H1 (cell line): ENCODE data around the gene SCGB2B2. TPM values are rescaled to one million over a fixed set of nuclear protein-coding genes. Genes with fewer than 3 reads are reported as not detected.

Experiments used
- CTCF ChIA-PET: fragments of 300-600 bp; sonication (Branson Sonifier 250); formaldehyde crosslinking; loops from one replicate; lab custom pipeline; 2021; ENCODE audit not compliant: partially characterized antibody; lab: Charles Lee
- POLR2A ChIA-PET: fragments of 300-600 bp; sonication (Branson Sonifier 250); formaldehyde crosslinking; loops from one replicate; lab custom pipeline; 2021; ENCODE audit warnings: inconsistent platforms; ENCODE audit not compliant: partially characterized antibody; lab: Charles Lee
- DNase-seq, 2 experiments: peaks; one replicate each; pipeline versions ENCODE4 v3.0.0 to v3.0.0-alpha.2; 2010 to 2022; ENCODE audit warnings: low spot score in 2 of 2, low read depth in 1 of 2, mixed read lengths in 1 of 2
- FAIRE-seq: peaks from 2 replicates; lab custom pipeline; 2011; peaks lifted over from hg19 to GRCh38; lab: Jason Lieb, UNC
- H2AFZ ChIP-seq: 2 replicates; pipeline ENCODE4 v1.8.1; 2012; ENCODE audit warnings: low read length, inconsistent platforms
- H2AK5ac ChIP-seq: 2 replicates; pipeline ENCODE4 v1.6.1; 2013; ENCODE audit warnings: low read depth, low read length
- H2BK120ac ChIP-seq: replicated peaks from 2 replicates; pipeline ENCODE3; 2013; ENCODE audit warnings: low read depth, low read length, inconsistent platforms
- H2BK12ac ChIP-seq: 2 replicates; pipeline ENCODE4 v1.6.1; 2013; ENCODE audit warnings: low read depth, low read length
- H2BK15ac ChIP-seq: 2 replicates; pipeline ENCODE4 v1.6.1; 2013; ENCODE audit warnings: low read length
- H2BK20ac ChIP-seq: 2 replicates; pipeline ENCODE4 v1.6.1; 2013; ENCODE audit warnings: low read length
- H2BK5ac ChIP-seq: 2 replicates; pipeline ENCODE4 v1.6.1; 2013; ENCODE audit warnings: low read depth, low read length
- H3K14ac ChIP-seq: 2 replicates; pipeline ENCODE4 v1.6.1; 2013; ENCODE audit warnings: inconsistent platforms; ENCODE audit not compliant: insufficient read length
- H3K18ac ChIP-seq: 2 replicates; pipeline ENCODE4 v1.6.1; 2013; ENCODE audit warnings: low read length; ENCODE audit errors: extremely low read depth
- H3K23ac ChIP-seq: 2 replicates; pipeline ENCODE4 v1.6.1; 2013; ENCODE audit warnings: inconsistent platforms; ENCODE audit not compliant: insufficient read length
- H3K23me2 ChIP-seq: 2 replicates; pipeline ENCODE4 v1.6.1; 2013; ENCODE audit warnings: low read depth, low read length
- H3K27ac ChIP-seq: 2 replicates; pipeline ENCODE4 v1.6.1; 2011; ENCODE audit warnings: low read depth, low read length, inconsistent platforms
- H3K27me3 ChIP-seq, 4 experiments: replicated peaks in 1 of 4; 1 replicate in 1 of 4; 2 replicates in 3 of 4; pipeline versions ENCODE4 v1.6.1 to v1.8.1; 2011 to 2013; ENCODE audit warnings: low read length in 3 of 4, mild to moderate bottlenecking in 3 of 4, inconsistent platforms in 2 of 4, mixed read lengths in 2 of 4, moderate library complexity in 1 of 4; ENCODE audit not compliant: control insufficient read depth in 3 of 4, insufficient read depth in 3 of 4; ENCODE audit errors: extremely low read depth in 1 of 4
- H3K36me3 ChIP-seq, 4 experiments: 2 replicates each; pipeline versions ENCODE4 v1.6.1 to v1.8.1; 2011 to 2013; ENCODE audit warnings: mild to moderate bottlenecking in 4 of 4, low read length in 3 of 4, moderate library complexity in 2 of 4, control low read depth in 1 of 4, inconsistent platforms in 1 of 4; ENCODE audit not compliant: insufficient read depth in 4 of 4, control insufficient read depth in 2 of 4
- H3K4ac ChIP-seq: replicated peaks from 2 replicates; pipeline ENCODE3; 2013; ENCODE audit warnings: low read length, low read depth, mixed read lengths, inconsistent platforms; ENCODE audit not compliant: insufficient read length
- H3K4me1 ChIP-seq, 4 experiments: replicated peaks in 1 of 4; 1 replicate in 1 of 4; 2 replicates in 3 of 4; pipeline versions ENCODE4 v1.6.1 to v1.8.1; 2011 to 2013; ENCODE audit warnings: low read length in 3 of 4, inconsistent platforms in 2 of 4, mixed read lengths in 1 of 4; ENCODE audit not compliant: insufficient read depth in 4 of 4, control insufficient read depth in 3 of 4
- H3K4me2 ChIP-seq, 2 experiments: 2 replicates each; pipeline versions ENCODE4 v1.6.1 to v1.8.1; 2011 to 2013; ENCODE audit warnings: low read depth in 2 of 2, low read length in 2 of 2, control low read depth in 1 of 2, inconsistent platforms in 1 of 2, mild to moderate bottlenecking in 1 of 2; ENCODE audit not compliant: insufficient read depth in 1 of 2
- H3K4me3 ChIP-seq, 4 experiments: fragments of 200-600, 300-600 bp in 1 of 4; sonication (generic), shearing (Covaris generic), sonication (Bioruptor Twin) in 1 of 4; 2 replicates each; pipeline versions ENCODE4 v1.5.1 to v1.8.1; 2011 to 2016; ENCODE audit warnings: low read length in 4 of 4, low read depth in 3 of 4, control low read depth in 2 of 4, inconsistent platforms in 2 of 4, mild to moderate bottlenecking in 2 of 4, mixed read lengths in 1 of 4, moderate library complexity in 1 of 4; ENCODE audit not compliant: insufficient read depth in 2 of 4; ENCODE audit errors: extremely low read depth in 1 of 4
- H3K56ac ChIP-seq: replicated peaks from 2 replicates; pipeline ENCODE3; 2013; ENCODE audit warnings: low read depth, mild to moderate bottlenecking, mixed read lengths, low read length, inconsistent platforms; ENCODE audit not compliant: insufficient read length
- H3K79me1 ChIP-seq: 2 replicates; pipeline ENCODE4 v1.6.1; 2013; ENCODE audit warnings: low read depth, low read length, control low read depth
- H3K79me2 ChIP-seq, 2 experiments: 2 replicates each; pipeline versions ENCODE4 v1.6.1 to v1.8.1; 2012 to 2013; ENCODE audit warnings: low read length in 2 of 2, mild to moderate bottlenecking in 2 of 2, inconsistent platforms in 1 of 2; ENCODE audit not compliant: insufficient read depth in 2 of 2, control insufficient read depth in 1 of 2
- H3K9ac ChIP-seq, 4 experiments: replicated peaks in 1 of 4; 1 replicate in 1 of 4; 2 replicates in 3 of 4; pipeline versions ENCODE4 v1.6.1 to v1.8.1; 2011 to 2013; ENCODE audit warnings: low read depth in 3 of 4, low read length in 3 of 4, control low read depth in 2 of 4, mild to moderate bottlenecking in 2 of 4, moderate library complexity in 2 of 4, inconsistent platforms in 1 of 4; ENCODE audit errors: extremely low read depth in 1 of 4
- H3K9me3 ChIP-seq, 2 experiments: 2 replicates each; pipeline versions ENCODE4 v1.6.1 to v1.8.1; 2012 to 2013; ENCODE audit warnings: mild to moderate bottlenecking in 2 of 2, moderate library complexity in 2 of 2, control low read depth in 1 of 2, inconsistent platforms in 1 of 2, low read depth in 1 of 2, low read length in 1 of 2, mixed read lengths in 1 of 2; ENCODE audit not compliant: insufficient read depth in 2 of 2
- H4K20me1 ChIP-seq, 2 experiments: replicated peaks in 1 of 2; 2 replicates each; pipeline versions ENCODE3 to v1.8.1; 2011 to 2013; ENCODE audit warnings: inconsistent platforms in 2 of 2, low read length in 2 of 2, mild to moderate bottlenecking in 1 of 2; ENCODE audit not compliant: insufficient read depth in 2 of 2, control insufficient read depth in 1 of 2
- H4K5ac ChIP-seq: 2 replicates; pipeline ENCODE4 v1.6.1; 2013; ENCODE audit warnings: low read length, low read depth, mixed read lengths, inconsistent platforms; ENCODE audit not compliant: insufficient read length
- H4K8ac ChIP-seq: 2 replicates; pipeline ENCODE4 v1.8.0; 2013; ENCODE audit warnings: mild to moderate bottlenecking, moderate library complexity, low read length, inconsistent platforms; ENCODE audit not compliant: insufficient read depth; ENCODE audit errors: extremely low read depth
- H4K91ac ChIP-seq: replicated peaks from 2 replicates; pipeline ENCODE3; 2013; ENCODE audit warnings: low read length, mixed read lengths, inconsistent platforms; ENCODE audit not compliant: insufficient read length
- ASH2L ChIP-seq: fragments of 200-600, 300-600 bp; sonication (generic); IDR thresholded peaks from one replicate; pipeline ENCODE4 v1.7.1; 2017; ENCODE audit warnings: low read length
- ATF2 ChIP-seq: IDR thresholded peaks from 2 replicates; pipeline ENCODE4 v1.6.1; 2012; ENCODE audit warnings: low read length, inconsistent platforms
- BRCA1 ChIP-seq: IDR thresholded peaks from 2 replicates; pipeline ENCODE4 v1.6.1; 2012; ENCODE audit warnings: low read depth, low read length, improper control_type of control experiment
- KDM4A ChIP-seq: IDR thresholded peaks from one replicate; pipeline ENCODE4 v1.7.1; 2012; ENCODE audit warnings: low read depth, mild to moderate bottlenecking, moderate library complexity, low read length, inconsistent platforms; ENCODE audit not compliant: severe bottlenecking
- POLR2A ChIP-seq, 2 experiments: IDR thresholded peaks; 1 replicate in 1 of 2; 2 replicates in 1 of 2; pipeline ENCODE4 v1.6.1; 2011; ENCODE audit warnings: low read depth in 2 of 2, low read length in 2 of 2, mild to moderate bottlenecking in 2 of 2; ENCODE audit errors: control extremely low read depth in 1 of 2
- SIRT6 ChIP-seq: IDR thresholded peaks from one replicate; pipeline ENCODE4 v1.7.1; 2012; ENCODE audit warnings: low read length, inconsistent platforms
- WGBS, 2 experiments: shearing (Covaris generic) in 1 of 2; methylation state at CpG; one replicate each; pipeline versions ENCODE4 v1.1.6 to v1.1.7; 2013 to 2015; ENCODE audit warnings: low lambda C conversion rate in 2 of 2, mixed read lengths in 2 of 2, inconsistent platforms in 1 of 2, low coverage in 1 of 2, missing lambda C conversion rate in 1 of 2; ENCODE audit not compliant: insufficient replicate concordance in 2 of 2, insufficient coverage in 1 of 2, insufficient read length in 1 of 2; ENCODE audit errors: extremely low coverage in 1 of 2, missing lambda C conversion rate in 1 of 2; 5-methylcytosine and 5-hydroxymethylcytosine counted together
- polyA plus RNA-seq, 7 experiments: library from polyadenylated mRNA; depleted of rRNA in 3 of 7; stranded (reverse) in 5 of 7; unstranded in 2 of 7; fragments of >200 nt in 5 of 7; fragments of 200-250 nt in 2 of 7; gene quantifications; 1 replicate in 5 of 7; 2 replicates in 1 of 7; 4 replicates in 1 of 7; pipeline versions ENCODE4 v1.2.1 to v1.2.3, GENCODE V29; 2011 to 2013; ENCODE audit warnings: missing spikeins in 2 of 7, mixed read lengths in 2 of 7
- total RNA-seq: library from RNA; stranded (reverse); fragmentation: NEBNext Ultra II Directional; extraction: Animal tissue kit (Norgen Biotek cat#: 25700); gene quantifications from 2 replicates; pipeline ENCODE4 v1.2.1, GENCODE V29; 2021
- TF ChIP-seq, protein P1 (sequence below): IDR thresholded peaks from 2 replicates; pipeline ENCODE4 v1.6.1; 2011; ENCODE audit warnings: low read depth, mild to moderate bottlenecking, low read length; ENCODE audit not compliant: insufficient read depth

Gene SCGB2B2
- total and polyA plus RNA-seq, 2 of the 8 experiments (the other 6 are each of a cell fraction or from before 2014, with no cell fraction given): 0.09 TPM; not detected in 1

- H2BK12ac ChIP-seq: no peak overlapping the region
- no peaks in the 10 kb centered on the region for H3K79me2 ChIP-seq
- no peaks in the 10 kb centered on the region for H3K27me3 ChIP-seq
- CTCF ChIA-PET: no interaction called here
- H3K36me3 ChIP-seq: no peaks in the 10 kb centered on the region
- no peak overlapping the region for H4K8ac ChIP-seq
- no peaks in the 10 kb centered on the region; the same call in 1 of the 2 replicates for H3K79me1 ChIP-seq
- H2AK5ac ChIP-seq: no peak overlapping the region
- H3K18ac ChIP-seq: no peak overlapping the region
- 85% methylated on average over 9 of the region's 9 CpGs; no CpG with 5 or more reads in 1 of the 2 experiments for WGBS, 2 experiments
- H4K91ac ChIP-seq: no peak overlapping the region
- H3K9ac ChIP-seq: no peak overlapping the region
- no peak overlapping the region for H3K4me2 ChIP-seq
- no peak overlapping the region for H2BK120ac ChIP-seq
- no peak overlapping the region for H2BK20ac ChIP-seq
- H2BK5ac ChIP-seq: no peak overlapping the region
- FAIRE-seq (no peak), DNase-seq (no peak)
- no peak overlapping the region for H3K23ac ChIP-seq
- no peak overlapping the region for H2BK15ac ChIP-seq
- H3K23me2 ChIP-seq: no peaks in the 10 kb centered on the region
- H4K20me1 ChIP-seq: no peaks in the 10 kb centered on the region
- H3K14ac ChIP-seq: no peak overlapping the region
- H3K4me3 ChIP-seq: no peak overlapping the region
- POLR2A ChIA-PET: no interaction called here
- H4K5ac ChIP-seq: no peak overlapping the region
- H3K56ac ChIP-seq: no peak overlapping the region
- H3K4ac ChIP-seq: no peak overlapping the region
- peaks cover 50 to 57% of the 10 kb centered on the region in 2 experiments for H3K9me3 ChIP-seq
- H3K27ac ChIP-seq: no peak overlapping the region
- TF ChIP-seq BRCA1 (no peak), ATF2 (no peak), KDM4A (no peak), POLR2A (IDR thresholded peaks at IDR 0.05; ENCODE audit: control extremely low read depth in 1 of 2, low read depth in 2 of 2, low read length in 2 of 2) (no peak), ASH2L (no peak), SIRT6 (no peak)
- TF ChIP-seq, protein P1, sequence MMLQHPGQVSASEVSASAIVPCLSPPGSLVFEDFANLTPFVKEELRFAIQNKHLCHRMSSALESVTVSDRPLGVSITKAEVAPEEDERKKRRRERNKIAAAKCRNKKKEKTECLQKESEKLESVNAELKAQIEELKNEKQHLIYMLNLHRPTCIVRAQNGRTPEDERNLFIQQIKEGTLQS: no peak
- TF ChIP-seq, all 59 proteins: peak for 0
- Histone ChIP-seq H2AFZ (no peak overlapping the region), H3K4me1 (no peaks in the 10 kb centered on the region)
These were observed 26.9 kb downstream of the SCGB2B2 start for GRCh38 chr19:34649886-34650543.
